ENCODE measurements around the gene GABBR2. TPM values are rescaled to one million over a fixed set of nuclear protein-coding genes. Genes with fewer than 3 reads are reported as not detected.

GABBR2 gene
- total and polyA plus RNA-seq, 2 of the 8 experiments (the other 6 are each of a cell fraction or from before 2014, with no cell fraction given) = 0.50 to 1.2 TPM

GRCh38 chr9:98365227-98365669, 343.5 kb downstream of the GABBR2 start:
- Histone ChIP-seq H3K36me3 (ENCODE audit: control insufficient read depth in 2 of 4, insufficient read depth in 4 of 4, low read length in 3 of 4) (no peaks in the 10 kb centered on the region), H2BK20ac (ENCODE audit: low read length) (no peak overlapping the region), H3K56ac (replicated peaks; ENCODE audit: insufficient read length, low read depth, low read length) (no peak overlapping the region), H3K27me3 (replicated peaks in 1 of 4; ENCODE audit: control insufficient read depth in 3 of 4, extremely low read depth in 1 of 4, insufficient read depth in 3 of 4, low read length in 3 of 4) (no peaks in the 10 kb centered on the region), H3K9ac (replicated peaks in 1 of 4; ENCODE audit: extremely low read depth in 1 of 4, low read depth in 3 of 4, low read length in 3 of 4) (no peak overlapping the region), H2BK5ac (ENCODE audit: low read depth, low read length) (no peak overlapping the region), H2BK120ac (replicated peaks; ENCODE audit: low read depth, low read length) (no peak overlapping the region), H3K79me2 (ENCODE audit: control insufficient read depth in 1 of 2, insufficient read depth in 2 of 2, low read length in 2 of 2) (no peaks in the 10 kb centered on the region), H3K4me3 (ENCODE audit: extremely low read depth in 1 of 4, insufficient read depth in 2 of 4, low read depth in 3 of 4, low read length in 4 of 4) (no peak overlapping the region), H3K23ac (ENCODE audit: insufficient read length) (no peak overlapping the region), H3K14ac (ENCODE audit: insufficient read length) (no peak overlapping the region), H2BK15ac (ENCODE audit: low read length) (no peak overlapping the region), H3K4me1 (replicated peaks in 1 of 4; ENCODE audit: control insufficient read depth in 3 of 4, insufficient read depth in 4 of 4, low read length in 3 of 4) (no peaks in the 10 kb centered on the region; a peak in 1 of 7 replicates), H3K4ac (replicated peaks; ENCODE audit: insufficient read length, low read depth, low read length) (no peak overlapping the region), H3K4me2 (ENCODE audit: insufficient read depth in 1 of 2, low read depth in 2 of 2, low read length in 2 of 2) (no peak overlapping the region), H3K23me2 (ENCODE audit: low read depth, low read length) (peaks cover 2% of the 10 kb centered on the region; the same call in 1 of the 2 replicates), H3K9me3 (ENCODE audit: insufficient read depth in 2 of 2, low read depth in 1 of 2, low read length in 1 of 2) (peaks cover 14 to 18% of the 10 kb centered on the region in 2 experiments), H2AK5ac (ENCODE audit: low read depth, low read length) (no peak overlapping the region), H2BK12ac (ENCODE audit: low read depth, low read length) (no peak overlapping the region), H3K79me1 (ENCODE audit: low read depth, low read length) (no peaks in the 10 kb centered on the region), H3K27ac (ENCODE audit: low read depth, low read length) (no peak overlapping the region), H4K20me1 (replicated peaks in 1 of 2; ENCODE audit: control insufficient read depth in 1 of 2, insufficient read depth in 2 of 2, low read length in 2 of 2) (no peaks in the 10 kb centered on the region), H3K18ac (ENCODE audit: extremely low read depth, low read length) (no peak overlapping the region), H2AFZ (ENCODE audit: low read length) (no peak overlapping the region), H4K8ac (ENCODE audit: extremely low read depth, insufficient read depth, low read length) (no peak overlapping the region), H4K5ac (ENCODE audit: insufficient read length, low read depth, low read length) (no peak overlapping the region), H4K91ac (replicated peaks; ENCODE audit: insufficient read length, low read length) (no peak overlapping the region)
- DNase-seq (ENCODE audit: low read depth in 1 of 2, low spot score in 2 of 2) = no peak
- TF ChIP-seq RAD21 (IDR thresholded peaks at IDR 0.05 in 1 of 2, conservative IDR thresholded peaks at IDR 0.05 in 1 of 2; ENCODE audit: low read depth in 2 of 2, low read length in 2 of 2) (peak in 1 of 2 experiments; percentile 23; a peak in 1 of 4 replicates), MAFK (IDR thresholded peaks at IDR 0.05; ENCODE audit: low read depth, low read length) (no peak), CTCF (IDR thresholded peaks at IDR 0.05; ENCODE audit: control extremely low read depth in 1 of 3, insufficient read depth in 1 of 3, low read depth in 1 of 3, low read length in 3 of 3) (peak in 2 of 3 experiments; percentile 21 to 65; a peak in 2 of 4 replicates)
- ChIA-PET CTCF (ENCODE audit: partially characterized antibody) (interaction anchor here (0.7 to 2.8 kb wide), 9 partner anchors 9 to 375 kb away, joined by 3 to 12 read pairs (median 6); no protein-coding TSS in a partner anchor), POLR2A (ENCODE audit: partially characterized antibody) (no interaction called here)
- WGBS, 2 experiments (ENCODE audit: extremely low coverage in 1 of 2, insufficient coverage in 1 of 2, insufficient read length in 1 of 2, insufficient replicate concordance in 2 of 2, low coverage in 1 of 2, low lambda C conversion rate in 2 of 2, missing lambda C conversion rate in 1 of 2) = 87% methylated on average over 1 of the region's 1 CpG; no CpG with 5 or more reads in 1 of the 2 experiments
- FAIRE-seq = no peak

Measured in H1 (cell line).